GM12878 (cell line): ENCODE results near the gene GSG1L. TPM values are rescaled to one million over a fixed set of nuclear protein-coding genes. Genes with fewer than 3 reads are reported as not detected.

Experiments used
- ATAC-seq: fragments of 200-7000 bp; cut with Tn5 transposase; 3 replicates; pipeline ENCODE4 v1.9.1; 2020; ENCODE audit warnings: mild to moderate bottlenecking, moderate library complexity
- BruUV-seq: library from RNA; stranded (reverse); fragments of 400-500 nt; replicated peaks from 2 replicates; lab custom pipeline; 2021; lab: Mats Ljungman, UMichigan
- CTCF ChIA-PET: fragments of 300-600 bp; sonication (Branson Sonifier 250); formaldehyde crosslinking; extraction: SDS; loops from one replicate; lab custom pipeline; 2021; ENCODE audit warnings: inconsistent platforms; lab: Yijun Ruan, JAX
- POLR2A ChIA-PET: fragments of 350-600 bp; formaldehyde crosslinking; extraction: SDS; loops from one replicate; lab custom pipeline; 2021; ENCODE audit warnings: inconsistent platforms; lab: Charles Lee
- RAD21 ChIA-PET: fragments of 300-600 bp; sonication (Branson Sonifier 250); formaldehyde crosslinking; loops from one replicate; lab custom pipeline; 2023; ENCODE audit warnings: antibody characterized with exemption; ENCODE audit not compliant: unreplicated experiment; lab: Charles Lee
- SMC1A ChIA-PET: fragments of 300-600 bp; sonication (Branson Sonifier 250); formaldehyde crosslinking; loops from one replicate; lab custom pipeline; 2023; ENCODE audit not compliant: unreplicated experiment, uncharacterized antibody; lab: Charles Lee
- DNase-seq: peaks from one replicate; pipeline ENCODE4 v3.0.0-alpha.2; 2011; ENCODE audit warnings: low read depth, low spot score
- FAIRE-seq: peaks from 3 replicates; lab custom pipeline; 2011; peaks lifted over from hg19 to GRCh38; lab: Jason Lieb, UNC
- H2AFZ ChIP-seq: 2 replicates; pipeline ENCODE4 v1.6.0; 2011; ENCODE audit warnings: low read depth, low read length, control low read depth; ENCODE audit not compliant: control insufficient read depth
- H3K27ac ChIP-seq: 2 replicates; pipeline ENCODE4 v1.5.1; 2011; ENCODE audit warnings: control low read depth; ENCODE audit not compliant: control insufficient read depth, insufficient read depth
- H3K27me3 ChIP-seq, 2 experiments: replicated peaks in 1 of 2; 2 replicates each; pipeline versions ENCODE4 v1.6.0 to v1.6.1; 2011; ENCODE audit warnings: low read length in 1 of 2; ENCODE audit not compliant: control insufficient read depth in 2 of 2, insufficient read depth in 2 of 2
- H3K36me3 ChIP-seq, 2 experiments: 2 replicates each; pipeline ENCODE4 v1.5.1; 2011; ENCODE audit warnings: low read length in 1 of 2; ENCODE audit not compliant: control insufficient read depth in 2 of 2, insufficient read depth in 2 of 2
- H3K4me1 ChIP-seq: 2 replicates; pipeline ENCODE4 v1.6.1; 2011; ENCODE audit warnings: mild to moderate bottlenecking, low read length, moderate library complexity, mixed read lengths; ENCODE audit not compliant: control insufficient read depth, insufficient read depth
- H3K4me2 ChIP-seq: 2 replicates; pipeline ENCODE4 v1.6.0; 2011; ENCODE audit warnings: control low read depth; ENCODE audit not compliant: control insufficient read depth, insufficient read depth
- H3K4me3 ChIP-seq: fragments of 200-600 bp; sonication (generic); 2 replicates; pipeline ENCODE4 v1.5.1; 2016
- H3K79me2 ChIP-seq: 2 replicates; pipeline ENCODE4 v1.6.0; 2011; ENCODE audit warnings: low read length; ENCODE audit not compliant: control insufficient read depth, insufficient read depth
- H3K9ac ChIP-seq: 2 replicates; pipeline ENCODE4 v1.8.0; 2011; ENCODE audit warnings: low read length, control low read depth, mixed read lengths; ENCODE audit not compliant: control insufficient read depth, insufficient read depth
- H3K9me3 ChIP-seq: replicated peaks from 3 replicates; pipeline ENCODE4 v1.5.1; 2011; ENCODE audit warnings: mild to moderate bottlenecking, low read length; ENCODE audit not compliant: control insufficient read depth, insufficient read depth
- H4K20me1 ChIP-seq: 2 replicates; pipeline ENCODE4 v1.6.0; 2011; ENCODE audit not compliant: control insufficient read depth, insufficient read depth
- BHLHE40 ChIP-seq, 2 experiments: fragments of 450-650 bp in 1 of 2; IDR thresholded peaks; 2 replicates each; pipeline ENCODE4 v1.6.1; 2011 to 2017; ENCODE audit warnings: low read depth in 2 of 2, borderline replicate concordance in 1 of 2, improper control_type of control experiment in 1 of 2, low read length in 1 of 2, mild to moderate bottlenecking in 1 of 2
- CEBPB ChIP-seq, 2 experiments: fragments of 150-350 bp in 1 of 2; IDR thresholded peaks; 2 replicates each; pipeline ENCODE4 v1.6.1; 2012 to 2014; ENCODE audit warnings: low read depth in 2 of 2, low read length in 2 of 2, borderline replicate concordance in 1 of 2, inconsistent platforms in 1 of 2
- CREM ChIP-seq: IDR thresholded peaks from 2 replicates; pipeline ENCODE4 v1.6.1; 2014; ENCODE audit warnings: antibody characterized with exemption, low read depth
- EP300 ChIP-seq, 2 experiments: fragments of 150-350 bp in 1 of 2; IDR thresholded peaks; 2 replicates each; pipeline ENCODE4 v1.6.1; 2011 to 2012; ENCODE audit warnings: low read depth in 2 of 2, low read length in 2 of 2, borderline replicate concordance in 1 of 2, improper control_type of control experiment in 1 of 2, inconsistent platforms in 1 of 2; ENCODE audit not compliant: control insufficient read depth in 1 of 2
- ETV6 ChIP-seq, 2 experiments: fragments of 450-650 bp in 1 of 2; IDR thresholded peaks in 1 of 2; conservative IDR thresholded peaks in 1 of 2; 2 replicates each; pipeline ENCODE4 v1.6.1; 2014; ENCODE audit warnings: antibody characterized with exemption in 1 of 2, borderline replicate concordance in 1 of 2, low read depth in 1 of 2, mild to moderate bottlenecking in 1 of 2, moderate library complexity in 1 of 2
- MEF2B ChIP-seq: fragments of 450-650 bp; IDR thresholded peaks from 2 replicates; pipeline ENCODE4 v1.6.1; 2018; ENCODE audit warnings: mild to moderate bottlenecking, moderate library complexity; ENCODE audit not compliant: partially characterized antibody, poor library complexity, severe bottlenecking
- RAD21 ChIP-seq: IDR thresholded peaks from 2 replicates; pipeline ENCODE4 v1.6.1; 2011; ENCODE audit warnings: mild to moderate bottlenecking, low read depth, low read length, moderate library complexity; ENCODE audit not compliant: insufficient read depth
- SP1 ChIP-seq: IDR thresholded peaks from one replicate; pipeline ENCODE4 v1.6.1; 2011; ENCODE audit warnings: low read depth, low read length
- TAF1 ChIP-seq: IDR thresholded peaks from 2 replicates; pipeline ENCODE4 v1.6.1; 2011; ENCODE audit warnings: mild to moderate bottlenecking, low read depth, low read length, borderline replicate concordance
- WGBS: methylation state at CpG from one replicate; pipeline ENCODE4 v1.1.6; 2016; ENCODE audit warnings: low lambda C conversion rate; ENCODE audit not compliant: insufficient replicate concordance, insufficient coverage; ENCODE audit errors: missing lambda C conversion rate; 5-methylcytosine and 5-hydroxymethylcytosine counted together
- in situ Hi-C: fragments of 300-500 bp; cut with MboI; formaldehyde crosslinking; loops from 9 replicates; pipeline ENCODE4 v1.14.3; 2018; ENCODE audit warnings: mixed read lengths
- intact Hi-C: fragments of 100-400 bp; cut with micrococcal nuclease; formaldehyde crosslinking; loops from one replicate; pipeline ENCODE4 v1.14.2; 2022; ENCODE audit not compliant: unreplicated experiment
- polyA plus RNA-seq, 11 experiments: library from polyadenylated mRNA; depleted of rRNA in 4 of 11; unstranded in 6 of 11; stranded (reverse) in 5 of 11; fragments of >200 nt; fragmentation: Nextera tagmentation in 4 of 11; fragmentation: Illumina TruSeq in 1 of 11; extraction: Ambion mirVana in 4 of 11; extraction: Trizol in 1 of 11; gene quantifications; 1 replicate in 1 of 11; 2 replicates in 10 of 11; pipeline versions ENCODE4 v1.2.1 to v1.2.3, GENCODE V29; 2011 to 2016; ENCODE audit warnings: inconsistent platforms in 2 of 11, missing spikeins in 2 of 11, low read depth in 1 of 11
- total RNA-seq, 4 experiments: library from RNA; depleted of rRNA in 3 of 4; stranded (reverse); fragments of >200 nt in 3 of 4; fragmentation: Illumina TruSeq in 1 of 4; extraction: Trizol in 1 of 4; gene quantifications; 2 replicates each; pipeline versions ENCODE4 v1.2.1 to v1.2.3, GENCODE V29; 2013 to 2021
- TF ChIP-seq, protein P1 (sequence below): IDR thresholded peaks from 2 replicates; pipeline ENCODE4 v1.6.1; 2012; ENCODE audit warnings: low read depth, low read length, improper control_type of control experiment
- TF ChIP-seq, protein P2 (sequence below): fragments of 450-650 bp; IDR thresholded peaks from 2 replicates; pipeline ENCODE4 v1.6.1; 2017; ENCODE audit warnings: mild to moderate bottlenecking, moderate library complexity
- TF ChIP-seq, protein P3 (sequence below): IDR thresholded peaks from 2 replicates; pipeline ENCODE4 v1.6.1; 2011; ENCODE audit warnings: borderline replicate concordance, low read depth, mild to moderate bottlenecking, moderate library complexity, low read length; ENCODE audit not compliant: insufficient read depth, poor library complexity, severe bottlenecking
- TF ChIP-seq, protein P4 (sequence below): fragments of 450-650 bp; IDR thresholded peaks from 2 replicates; pipeline ENCODE4 v1.6.1; 2016; ENCODE audit warnings: mild to moderate bottlenecking

Gene GSG1L
- total and polyA plus RNA-seq, 10 of the 15 experiments (the other 5 are each of a cell fraction or from before 2014, with no cell fraction given): not detected

DNA sequence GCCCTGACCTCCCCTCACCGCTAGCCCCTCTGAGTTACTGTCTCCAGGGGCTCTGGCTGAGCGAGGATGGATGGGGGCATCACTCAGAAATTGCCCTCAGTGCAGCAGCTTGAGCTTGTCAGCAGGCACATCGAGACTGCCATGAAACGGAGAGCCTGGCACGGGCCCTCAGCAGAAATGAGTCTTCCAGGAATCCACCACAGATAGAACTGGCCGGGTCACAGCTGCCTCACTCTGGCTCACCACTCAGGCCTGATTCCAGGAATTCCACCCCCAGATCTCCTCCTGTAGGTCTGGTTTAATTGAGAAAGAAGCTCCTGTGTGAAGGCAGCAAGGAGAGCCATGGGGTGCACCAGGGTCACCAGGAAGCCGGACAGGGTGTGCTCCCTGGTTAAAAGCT lies 85.5 kb downstream of the GSG1L start:
- H3K36me3 ChIP-seq: no peaks in the 10 kb centered on the region
- no peak overlapping the region for H3K4me3 ChIP-seq
- H4K20me1 ChIP-seq: no peaks in the 10 kb centered on the region
- TF ChIP-seq, protein P1, sequence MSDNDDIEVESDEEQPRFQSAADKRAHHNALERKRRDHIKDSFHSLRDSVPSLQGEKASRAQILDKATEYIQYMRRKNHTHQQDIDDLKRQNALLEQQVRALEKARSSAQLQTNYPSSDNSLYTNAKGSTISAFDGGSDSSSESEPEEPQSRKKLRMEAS: no peak
- TF ChIP-seq TAF1: no peak
- TF ChIP-seq CEBPB (IDR thresholded peaks at IDR 0.05; ENCODE audit: borderline replicate concordance in 1 of 2, low read depth in 2 of 2, low read length in 2 of 2): no peak
- TF ChIP-seq BHLHE40 (IDR thresholded peaks at IDR 0.05; ENCODE audit: borderline replicate concordance in 1 of 2, low read depth in 2 of 2, low read length in 1 of 2): no peak
- TF ChIP-seq EP300 (IDR thresholded peaks at IDR 0.05; ENCODE audit: borderline replicate concordance in 1 of 2, control insufficient read depth in 1 of 2, low read depth in 2 of 2, low read length in 2 of 2): no peak
- no peak for TF ChIP-seq SP1
- TF ChIP-seq, protein P2, sequence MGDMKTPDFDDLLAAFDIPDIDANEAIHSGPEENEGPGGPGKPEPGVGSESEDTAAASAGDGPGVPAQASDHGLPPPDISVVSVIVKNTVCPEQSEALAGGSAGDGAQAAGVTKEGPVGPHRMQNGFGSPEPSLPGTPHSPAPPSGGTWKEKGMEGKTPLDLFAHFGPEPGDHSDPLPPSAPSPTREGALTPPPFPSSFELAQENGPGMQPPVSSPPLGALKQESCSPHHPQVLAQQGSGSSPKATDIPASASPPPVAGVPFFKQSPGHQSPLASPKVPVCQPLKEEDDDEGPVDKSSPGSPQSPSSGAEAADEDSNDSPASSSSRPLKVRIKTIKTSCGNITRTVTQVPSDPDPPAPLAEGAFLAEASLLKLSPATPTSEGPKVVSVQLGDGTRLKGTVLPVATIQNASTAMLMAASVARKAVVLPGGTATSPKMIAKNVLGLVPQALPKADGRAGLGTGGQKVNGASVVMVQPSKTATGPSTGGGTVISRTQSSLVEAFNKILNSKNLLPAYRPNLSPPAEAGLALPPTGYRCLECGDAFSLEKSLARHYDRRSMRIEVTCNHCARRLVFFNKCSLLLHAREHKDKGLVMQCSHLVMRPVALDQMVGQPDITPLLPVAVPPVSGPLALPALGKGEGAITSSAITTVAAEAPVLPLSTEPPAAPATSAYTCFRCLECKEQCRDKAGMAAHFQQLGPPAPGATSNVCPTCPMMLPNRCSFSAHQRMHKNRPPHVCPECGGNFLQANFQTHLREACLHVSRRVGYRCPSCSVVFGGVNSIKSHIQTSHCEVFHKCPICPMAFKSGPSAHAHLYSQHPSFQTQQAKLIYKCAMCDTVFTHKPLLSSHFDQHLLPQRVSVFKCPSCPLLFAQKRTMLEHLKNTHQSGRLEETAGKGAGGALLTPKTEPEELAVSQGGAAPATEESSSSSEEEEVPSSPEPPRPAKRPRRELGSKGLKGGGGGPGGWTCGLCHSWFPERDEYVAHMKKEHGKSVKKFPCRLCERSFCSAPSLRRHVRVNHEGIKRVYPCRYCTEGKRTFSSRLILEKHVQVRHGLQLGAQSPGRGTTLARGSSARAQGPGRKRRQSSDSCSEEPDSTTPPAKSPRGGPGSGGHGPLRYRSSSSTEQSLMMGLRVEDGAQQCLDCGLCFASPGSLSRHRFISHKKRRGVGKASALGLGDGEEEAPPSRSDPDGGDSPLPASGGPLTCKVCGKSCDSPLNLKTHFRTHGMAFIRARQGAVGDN: no peak
- TF ChIP-seq, protein P3, sequence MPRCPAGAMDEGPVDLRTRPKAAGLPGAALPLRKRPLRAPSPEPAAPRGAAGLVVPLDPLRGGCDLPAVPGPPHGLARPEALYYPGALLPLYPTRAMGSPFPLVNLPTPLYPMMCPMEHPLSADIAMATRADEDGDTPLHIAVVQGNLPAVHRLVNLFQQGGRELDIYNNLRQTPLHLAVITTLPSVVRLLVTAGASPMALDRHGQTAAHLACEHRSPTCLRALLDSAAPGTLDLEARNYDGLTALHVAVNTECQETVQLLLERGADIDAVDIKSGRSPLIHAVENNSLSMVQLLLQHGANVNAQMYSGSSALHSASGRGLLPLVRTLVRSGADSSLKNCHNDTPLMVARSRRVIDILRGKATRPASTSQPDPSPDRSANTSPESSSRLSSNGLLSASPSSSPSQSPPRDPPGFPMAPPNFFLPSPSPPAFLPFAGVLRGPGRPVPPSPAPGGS: no peak
- no peak for TF ChIP-seq ETV6 (conservative IDR thresholded peaks at IDR 0.05 in 1 of 2, IDR thresholded peaks at IDR 0.05 in 1 of 2; ENCODE audit: borderline replicate concordance in 1 of 2, low read depth in 1 of 2)
- TF ChIP-seq MEF2B: no peak
- no peak for TF ChIP-seq RAD21
- TF ChIP-seq, protein P4, sequence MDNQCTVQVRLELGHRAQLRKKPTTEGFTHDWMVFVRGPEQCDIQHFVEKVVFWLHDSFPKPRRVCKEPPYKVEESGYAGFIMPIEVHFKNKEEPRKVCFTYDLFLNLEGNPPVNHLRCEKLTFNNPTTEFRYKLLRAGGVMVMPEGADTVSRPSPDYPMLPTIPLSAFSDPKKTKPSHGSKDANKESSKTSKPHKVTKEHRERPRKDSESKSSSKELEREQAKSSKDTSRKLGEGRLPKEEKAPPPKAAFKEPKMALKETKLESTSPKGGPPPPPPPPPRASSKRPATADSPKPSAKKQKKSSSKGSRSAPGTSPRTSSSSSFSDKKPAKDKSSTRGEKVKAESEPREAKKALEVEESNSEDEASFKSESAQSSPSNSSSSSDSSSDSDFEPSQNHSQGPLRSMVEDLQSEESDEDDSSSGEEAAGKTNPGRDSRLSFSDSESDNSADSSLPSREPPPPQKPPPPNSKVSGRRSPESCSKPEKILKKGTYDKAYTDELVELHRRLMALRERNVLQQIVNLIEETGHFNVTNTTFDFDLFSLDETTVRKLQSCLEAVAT: no peak
- TF ChIP-seq CREM: no peak
- intact Hi-C loops (no loop called here), in situ Hi-C loops (loop anchor here (5.0 kb wide), 1 partner anchor 239 kb away; no protein-coding TSS in a partner anchor)
- H3K9ac ChIP-seq: no peak overlapping the region
- POLR2A ChIA-PET: no interaction called here
- H3K4me2 ChIP-seq: no peak overlapping the region
- no peaks in the 10 kb centered on the region for H3K4me1 ChIP-seq
- no peak for FAIRE-seq
- no peak for ATAC-seq
- RAD21 ChIA-PET: no interaction called here
- no TSS peak for BruUV-seq
- H3K27ac ChIP-seq: no peak overlapping the region
- H3K9me3 ChIP-seq: no peaks in the 10 kb centered on the region; the same call in 2 of the 3 replicates
- DNase-seq: no peak
- SMC1A ChIA-PET: no interaction called here
- H3K27me3 ChIP-seq: no peaks in the 10 kb centered on the region
- H2AFZ ChIP-seq: no peak overlapping the region
- CTCF ChIA-PET: interaction anchor here (1.4 to 1.5 kb wide), 2 partner anchors 11 to 93 kb away, joined by 4 read pairs; no protein-coding TSS in a partner anchor
- WGBS: 15% methylated on average over 7 of the region's 7 CpGs
- no peaks in the 10 kb centered on the region for H3K79me2 ChIP-seq
